HEK293 (cell line): ENCODE data around the gene SRL.

Experiments used
- CTCF ChIA-PET: fragments of 350-600 bp; formaldehyde crosslinking; extraction: SDS; loops from one replicate; lab custom pipeline; 2021; ENCODE audit warnings: antibody characterized with exemption; lab: Yijun Ruan, JAX
- POLR2A ChIA-PET: fragments of 300-600 bp; formaldehyde crosslinking; extraction: SDS; loops from one replicate; lab custom pipeline; 2020; ENCODE audit warnings: antibody characterized with exemption, inconsistent platforms; lab: Yijun Ruan, JAX
- H3K27ac ChIP-seq: fragments of 200-500 bp; sonication (Bioruptor generic); 2 replicates; pipeline ENCODE4 v1.5.1; 2014; ENCODE audit warnings: low read depth, low read length, control low read depth, inconsistent platforms; ENCODE audit errors: extremely low read depth
- H3K36me3 ChIP-seq, 2 experiments: fragments of 200-500 bp in 1 of 2; sonication (Bioruptor generic) in 1 of 2; 1 replicate in 1 of 2; 2 replicates in 1 of 2; pipeline ENCODE4 v1.5.1; 2014 to 2017; ENCODE audit warnings: inconsistent platforms in 2 of 2, low read length in 2 of 2; ENCODE audit not compliant: control insufficient read depth in 2 of 2, insufficient read depth in 1 of 2
- H3K4me1 ChIP-seq: fragments of 200-500 bp; sonication (Bioruptor generic); 2 replicates; pipeline ENCODE4 v1.5.1; 2014; ENCODE audit warnings: mild to moderate bottlenecking, low read length, inconsistent platforms; ENCODE audit not compliant: control insufficient read depth, insufficient read depth
- H3K4me3 ChIP-seq: 2 replicates; pipeline ENCODE4 v1.5.1; 2011; ENCODE audit warnings: low read depth, mild to moderate bottlenecking, control low read depth, low read length, moderate library complexity
- H3K9me3 ChIP-seq: fragments of 200-500 bp; sonication (Bioruptor generic); 2 replicates; pipeline ENCODE4 v1.5.1; 2014; ENCODE audit warnings: low read depth, low read length, inconsistent platforms; ENCODE audit not compliant: control insufficient read depth, insufficient read depth
- BCL11A ChIP-seq: fragments of 450-650 bp; formaldehyde crosslinking; IDR thresholded peaks from 2 replicates; pipeline ENCODE4 v1.5.1; 2016; ENCODE audit warnings: low read depth, missing biosample characterization, missing genetic modification characterization
- HIC1 ChIP-seq: fragments of 450-650 bp; formaldehyde crosslinking; IDR thresholded peaks from 2 replicates; pipeline ENCODE4 v1.5.1; 2016; ENCODE audit warnings: missing biosample characterization, missing genetic modification characterization
- MEIS1 ChIP-seq: sonication (generic); formaldehyde crosslinking; IDR thresholded peaks from 2 replicates; pipeline ENCODE4 v1.8.1; 2022; ENCODE audit warnings: missing genetic modification reagents, mild to moderate bottlenecking, borderline replicate concordance
- PRDM2 ChIP-seq: fragments of 450-650 bp; formaldehyde crosslinking; IDR thresholded peaks from 2 replicates; pipeline ENCODE4 v1.5.1; 2016; ENCODE audit warnings: missing biosample characterization, missing genetic modification characterization, borderline replicate concordance
- ZBTB1 ChIP-seq: fragments of 450-650 bp; formaldehyde crosslinking; IDR thresholded peaks from 2 replicates; pipeline ENCODE4 v1.5.1; 2016; ENCODE audit warnings: missing biosample characterization, missing genetic modification characterization
- ZNF10 ChIP-seq: fragments of 450-650 bp; formaldehyde crosslinking; IDR thresholded peaks from 2 replicates; pipeline ENCODE4 v1.5.1; 2017; ENCODE audit warnings: missing biosample characterization, missing genetic modification characterization
- ZNF169 ChIP-seq: fragments of 450-650 bp; formaldehyde crosslinking; IDR thresholded peaks from 2 replicates; pipeline ENCODE4 v1.5.1; 2016; ENCODE audit warnings: missing biosample characterization, missing genetic modification characterization
- ZNF366 ChIP-seq: fragments of 450-650 bp; formaldehyde crosslinking; conservative IDR thresholded peaks from 2 replicates; pipeline ENCODE4 v1.5.1; 2016; ENCODE audit warnings: missing biosample characterization, missing genetic modification characterization
- ZNF404 ChIP-seq: fragments of 450-650 bp; formaldehyde crosslinking; IDR thresholded peaks from 2 replicates; pipeline ENCODE4 v1.5.1; 2017; ENCODE audit warnings: missing biosample characterization, missing genetic modification characterization
- ZNF433 ChIP-seq: fragments of 450-650 bp; formaldehyde crosslinking; IDR thresholded peaks from 2 replicates; pipeline ENCODE4 v1.5.1; 2016; ENCODE audit warnings: missing biosample characterization, missing genetic modification characterization, low read depth
- ZNF449 ChIP-seq: fragments of 450-650 bp; formaldehyde crosslinking; IDR thresholded peaks from 2 replicates; pipeline ENCODE4 v1.5.1; 2017; ENCODE audit warnings: missing biosample characterization, mild to moderate bottlenecking, missing genetic modification characterization, moderate library complexity
- ZNF580 ChIP-seq: fragments of 450-650 bp; formaldehyde crosslinking; IDR thresholded peaks from 2 replicates; pipeline ENCODE4 v1.5.1; 2016; ENCODE audit warnings: missing biosample characterization, missing genetic modification characterization
- ZNF610 ChIP-seq: fragments of 450-650 bp; formaldehyde crosslinking; IDR thresholded peaks from 2 replicates; pipeline ENCODE4 v1.5.1; 2016; ENCODE audit warnings: missing biosample characterization, missing genetic modification characterization, borderline replicate concordance
- ZNF629 ChIP-seq: fragments of 450-650 bp; formaldehyde crosslinking; IDR thresholded peaks from 2 replicates; pipeline ENCODE4 v1.5.1; 2017; ENCODE audit warnings: missing biosample characterization, missing genetic modification characterization
- ZNF654 ChIP-seq: fragments of 450-650 bp; formaldehyde crosslinking; IDR thresholded peaks from 2 replicates; pipeline ENCODE4 v1.5.1; 2016; ENCODE audit warnings: low read depth, missing biosample characterization, missing genetic modification characterization
- ZNF791 ChIP-seq: fragments of 450-650 bp; formaldehyde crosslinking; IDR thresholded peaks from 2 replicates; pipeline ENCODE4 v1.5.1; 2016; ENCODE audit warnings: missing biosample characterization, missing genetic modification characterization
- ZNF837 ChIP-seq: fragments of 450-650 bp; formaldehyde crosslinking; IDR thresholded peaks from 2 replicates; pipeline ENCODE4 v1.5.1; 2016; ENCODE audit warnings: missing biosample characterization, missing genetic modification characterization

SRL gene

GRCh38 chr16:4216596-4216995 lies 25.3 kb downstream of the SRL start:
- no peak overlapping the region for H3K4me3 ChIP-seq
- ChIA-PET POLR2A (no interaction called here), CTCF (interaction anchor here (0.6 to 4.3 kb wide), 4 partner anchors 10 to 186 kb away, joined by 4 to 14 read pairs (median 9); no protein-coding TSS in a partner anchor)
- no peaks in the 10 kb centered on the region for H3K36me3 ChIP-seq
- peaks cover 4% of the 10 kb centered on the region; the same call in 1 of the 2 replicates for H3K4me1 ChIP-seq
- TF ChIP-seq ZNF10 (tag by site-specific recombination) (no peak), ZNF791 (tag by site-specific recombination) (no peak)
- no peaks in the 10 kb centered on the region for H3K9me3 ChIP-seq
- no peak overlapping the region; the same call in 1 of the 2 replicates for H3K27ac ChIP-seq

- Histone ChIP-seq H3K4me3 (no peak overlapping the region), H3K4me1 (peaks cover 4% of the 10 kb centered on the region; the same call in 1 of the 2 replicates), H3K36me3 (no peaks in the 10 kb centered on the region), H3K9me3 (no peaks in the 10 kb centered on the region), H3K27ac (no peak overlapping the region)
- POLR2A ChIA-PET: no interaction called here
- TF ChIP-seq ZNF449 (no peak), ZNF654 (no peak), MEIS1 (CRISPR knock-in tag) (no peak)
- CTCF ChIA-PET: interaction anchor here (4.3 kb wide), 1 partner anchor 38 kb away, joined by 14 read pairs; no protein-coding TSS in a partner anchor
Measured at GRCh38 chr16:4215106-4215505, 26.8 kb downstream of the SRL start.

GRCh38 chr16:4214215-4214621 lies 27.7 kb downstream of the SRL start:
- Histone ChIP-seq H3K36me3 (no peaks in the 10 kb centered on the region), H3K27ac (no peak overlapping the region), H3K4me1 (peaks cover 4% of the 10 kb centered on the region; the same call in 1 of the 2 replicates), H3K4me3 (no peak overlapping the region), H3K9me3 (no peaks in the 10 kb centered on the region)
- TF ChIP-seq ZNF837 (tag by site-specific recombination) (no peak), ZNF580 (no peak), ZBTB1 (tag by site-specific recombination) (no peak), ZNF610 (tag by site-specific recombination) (no peak), ZNF629 (tag by site-specific recombination) (0 out of 2 replicates have a peak, but pooled peaks have one; percentile 12), ZNF366 (peak; percentile 33), HIC1 (tag by site-specific recombination) (0 out of 2 replicates have a peak, but pooled peaks have one; percentile 16), ZNF10 (tag by site-specific recombination) (no peak)
- ChIA-PET POLR2A (no interaction called here), CTCF (interaction anchor here (0.7 to 4.3 kb wide), 3 partner anchors 14 to 145 kb away, joined by 3 to 14 read pairs (median 4); no protein-coding TSS in a partner anchor)

- POLR2A ChIA-PET: no interaction called here
- no peak for TF ChIP-seq BCL11A
- no peak for TF ChIP-seq ZNF404 (tag by site-specific recombination)
- TF ChIP-seq ZBTB1 (tag by site-specific recombination): no peak
- TF ChIP-seq ZNF169: no peak
- TF ChIP-seq ZNF791 (tag by site-specific recombination): no peak
- no peak for TF ChIP-seq PRDM2 (tag by site-specific recombination)
- no peak for TF ChIP-seq ZNF433
- no peak for TF ChIP-seq ZNF654
Measured at GRCh38 chr16:4213737-4214136, 28.1 kb downstream of the SRL start.

More at GRCh38 chr16:4213737-4214136, 28.1 kb downstream of the SRL start:
- Histone ChIP-seq H3K9me3 (no peaks in the 10 kb centered on the region), H3K4me1 (peaks cover 4% of the 10 kb centered on the region; the same call in 1 of the 2 replicates), H3K4me3 (no peak overlapping the region), H3K36me3 (no peaks in the 10 kb centered on the region), H3K27ac (no peak overlapping the region)
- CTCF ChIA-PET: interaction anchor here (0.7 to 4.3 kb wide), 4 partner anchors 13 to 146 kb away, joined by 3 to 14 read pairs (median 4); no protein-coding TSS in a partner anchor
